Stimulated activated CD4-positive, alpha-beta T cell treated with anti-CD3 and anti-CD28 coated beads, Interleukin-4, amount 100 ng/mL, for 1 hour (primary cell): ENCODE measurements around the gene MCC.

Experiments used
- DNase-seq: peaks from one replicate; pipeline ENCODE4 v3.0.0-alpha.2; 2020

MCC gene

GRCh38 chr5:113240951-113241726 lies 247.1 kb downstream of the MCC start:
- DNase-seq: no peak

- no peak for DNase-seq
These were observed 248.2 kb downstream of the MCC start for GRCh38 chr5:113240032-113240431.

GRCh38 chr5:113237893-113238292 lies 250.4 kb downstream of the MCC start:
- DNase-seq: no peak

- no peak for DNase-seq
These were observed 251.5 kb downstream of the MCC start for GRCh38 chr5:113236536-113237288.

GRCh38 chr5:113235884-113236283 lies 252.4 kb downstream of the MCC start:
- DNase-seq: no peak

GRCh38 chr5:113234546-113234945 lies 253.7 kb downstream of the MCC start:
- no peak for DNase-seq

GRCh38 chr5:113233606-113234005 lies 254.6 kb downstream of the MCC start:
- no peak for DNase-seq

GRCh38 chr5:113232667-113233066 lies 255.6 kb downstream of the MCC start:
- DNase-seq: no peak

- DNase-seq: no peak
These were observed 256.0 kb downstream of the MCC start for GRCh38 chr5:113232221-113232620.

- no peak for DNase-seq
These were observed 256.6 kb downstream of the MCC start for GRCh38 chr5:113231653-113232000.

- no peak for DNase-seq
These were observed 257.3 kb downstream of the MCC start for GRCh38 chr5:113230711-113231652.

GRCh38 chr5:113227798-113228197 lies 260.5 kb downstream of the MCC start:
- no peak for DNase-seq

- no peak for DNase-seq
These were observed 262.0 kb downstream of the MCC start for GRCh38 chr5:113226116-113226736.

- no peak for DNase-seq
These were observed 263.0 kb downstream of the MCC start for GRCh38 chr5:113225259-113225658.

GRCh38 chr5:113224605-113225065 lies 263.6 kb downstream of the MCC start:
- no peak for DNase-seq

- no peak for DNase-seq
These were observed 264.2 kb downstream of the MCC start for GRCh38 chr5:113223831-113224604.

GRCh38 chr5:113223315-113223714 lies 264.9 kb downstream of the MCC start:
- DNase-seq: no peak

- no peak for DNase-seq
These were observed 266.7 kb downstream of the MCC start for GRCh38 chr5:113221294-113222176.

GRCh38 chr5:113219695-113220094 lies 268.6 kb downstream of the MCC start:
- no peak for DNase-seq

- DNase-seq: no peak
These were observed 269.2 kb downstream of the MCC start for GRCh38 chr5:113218906-113219517.
